Mucosa of stomach (tissue), 1 donor: Measurements from ENCODE around the gene TRPM4.
"Not testable (repeated sequence)": the region's sequence is repeated elsewhere in the genome, so short reads cannot be mapped to it uniquely, and the experiment has no call there.

Experiments
- H3K27me3 ChIP-seq: one replicate; pipeline ENCODE4 v1.7.0; 2013; ENCODE audit warnings: mild to moderate bottlenecking, low read length; ENCODE audit not compliant: control insufficient read depth, insufficient read depth
- H3K36me3 ChIP-seq: one replicate; pipeline ENCODE4 v1.7.0; 2013; ENCODE audit warnings: low read length; ENCODE audit not compliant: control insufficient read depth, insufficient read depth
- H3K4me1 ChIP-seq: one replicate; pipeline ENCODE4 v1.7.0; 2013; ENCODE audit warnings: mild to moderate bottlenecking, low read length; ENCODE audit not compliant: control insufficient read depth, insufficient read depth
- H3K4me3 ChIP-seq: one replicate; pipeline ENCODE4 v1.7.0; 2013; ENCODE audit warnings: low read length
- H3K9ac ChIP-seq: one replicate; pipeline ENCODE4 v1.7.0; 2013; ENCODE audit warnings: mild to moderate bottlenecking, low read length, moderate library complexity
- H3K9me3 ChIP-seq: one replicate; pipeline ENCODE4 v1.7.0; 2013; ENCODE audit warnings: mild to moderate bottlenecking, low read length, moderate library complexity; ENCODE audit not compliant: control insufficient read depth
- donor health status: Pancreatic carcinoma.

Gene TRPM4

DNA sequence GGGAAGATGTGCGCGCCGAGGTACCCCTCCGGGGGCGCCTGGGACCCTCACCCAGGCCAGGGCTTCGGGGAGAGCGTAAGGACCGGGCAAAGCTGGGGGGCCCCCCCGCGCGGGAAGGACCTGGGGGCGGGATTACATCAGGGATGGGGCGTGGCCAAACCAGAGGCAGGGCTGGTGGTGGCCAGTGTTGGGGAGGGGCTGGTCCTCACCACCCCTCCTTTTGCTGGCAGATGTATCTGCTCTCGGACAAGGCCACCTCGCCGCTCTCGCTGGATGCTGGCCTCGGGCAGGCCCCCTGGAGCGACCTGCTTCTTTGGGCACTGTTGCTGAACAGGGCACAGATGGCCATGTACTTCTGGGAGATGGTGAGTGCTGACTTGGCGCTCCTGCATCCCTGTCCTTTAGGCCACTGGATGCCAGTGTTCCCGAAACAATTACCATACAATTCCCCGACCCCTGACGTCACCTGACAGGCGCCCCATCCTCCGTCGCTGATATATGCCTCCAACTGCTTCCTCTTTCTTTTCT, 25.3 kb downstream of the TRPM4 start:
- no peak overlapping the region for H3K4me3 ChIP-seq
- no peak overlapping the region for H3K9ac ChIP-seq
- H3K4me1 ChIP-seq: no peaks in the 10 kb centered on the region
- H3K27me3 ChIP-seq: no peaks in the 10 kb centered on the region
- no peaks in the 10 kb centered on the region for H3K9me3 ChIP-seq
- no peaks in the 10 kb centered on the region for H3K36me3 ChIP-seq

DNA sequence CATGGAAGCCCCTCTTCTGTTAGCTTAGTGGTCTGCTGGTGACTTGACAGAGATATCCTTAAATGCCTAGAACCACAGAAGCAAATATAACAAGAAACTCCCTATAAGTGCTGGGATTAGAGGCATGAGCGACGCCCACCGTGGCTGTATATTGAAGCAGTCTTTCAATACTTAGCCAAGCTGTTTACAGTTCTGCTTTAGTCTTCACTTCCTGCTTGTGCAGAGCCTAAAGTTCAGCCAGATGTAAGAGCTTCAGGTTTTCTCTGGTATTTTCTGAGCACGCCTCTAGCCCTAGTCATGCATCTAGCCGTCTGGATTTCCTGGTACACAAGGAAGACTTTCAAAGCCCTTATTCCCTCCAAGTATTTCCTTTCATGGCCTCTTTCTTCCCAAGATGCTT, 28.5 kb downstream of the TRPM4 start:
- Histone ChIP-seq H3K27me3 (no peaks in the 10 kb centered on the region), H3K4me3 (no peak overlapping the region), H3K4me1 (no peaks in the 10 kb centered on the region), H3K9ac (no peak overlapping the region), H3K36me3 (peaks cover 6% of the 10 kb centered on the region), H3K9me3 (no peaks in the 10 kb centered on the region)

DNA sequence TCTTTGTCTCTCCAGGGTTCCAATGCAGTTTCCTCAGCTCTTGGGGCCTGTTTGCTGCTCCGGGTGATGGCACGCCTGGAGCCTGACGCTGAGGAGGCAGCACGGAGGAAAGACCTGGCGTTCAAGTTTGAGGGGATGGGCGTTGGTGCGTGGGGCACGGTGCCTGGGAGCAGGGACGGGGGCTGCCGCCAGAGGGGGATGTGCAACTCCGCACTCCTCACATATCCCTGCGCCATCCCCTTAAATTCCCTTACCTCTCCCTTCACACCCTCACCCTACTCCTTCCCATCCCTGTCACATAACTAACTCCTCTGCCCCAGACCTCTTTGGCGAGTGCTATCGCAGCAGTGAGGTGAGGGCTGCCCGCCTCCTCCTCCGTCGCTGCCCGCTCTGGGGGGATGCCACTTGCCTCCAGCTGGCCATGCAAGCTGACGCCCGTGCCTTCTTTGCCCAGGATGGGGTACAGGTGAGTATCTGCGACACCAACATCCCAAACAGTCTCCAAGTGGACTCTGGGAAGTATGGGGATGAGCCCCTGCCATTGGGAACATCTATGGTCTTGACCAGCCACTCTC, 31.1 kb downstream of the TRPM4 start:
- no peaks in the 10 kb centered on the region for H3K9me3 ChIP-seq
- H3K27me3 ChIP-seq: no peaks in the 10 kb centered on the region
- no peaks in the 10 kb centered on the region for H3K4me1 ChIP-seq
- H3K4me3 ChIP-seq: no peak overlapping the region
- H3K36me3 ChIP-seq: peaks cover 6% of the 10 kb centered on the region
- no peak overlapping the region for H3K9ac ChIP-seq

DNA sequence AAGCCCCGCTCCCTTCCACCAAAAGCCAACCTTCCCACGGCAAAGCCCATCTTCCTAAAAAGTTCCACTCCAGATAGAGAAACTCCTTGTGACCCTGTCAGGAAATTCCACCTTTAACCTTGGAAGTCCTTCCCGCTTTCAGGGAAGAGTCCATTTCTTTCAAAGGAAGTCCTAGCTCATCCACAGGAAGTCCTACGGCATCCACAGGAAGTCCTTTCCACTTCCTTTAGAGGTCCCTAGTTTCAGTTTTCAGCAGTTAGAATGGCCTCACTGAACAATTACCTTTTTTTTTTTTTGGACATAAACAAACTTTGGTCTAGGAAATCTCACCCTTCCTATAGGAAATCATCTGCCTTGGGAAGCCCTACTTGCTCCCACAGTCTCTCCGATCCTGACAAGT, 31.7 kb downstream of the TRPM4 start:
- no peaks in the 10 kb centered on the region for H3K9me3 ChIP-seq
- H3K4me3 ChIP-seq: no peak overlapping the region
- no peaks in the 10 kb centered on the region for H3K27me3 ChIP-seq
- H3K4me1 ChIP-seq: no peaks in the 10 kb centered on the region
- peaks cover 6% of the 10 kb centered on the region for H3K36me3 ChIP-seq
- no peak overlapping the region for H3K9ac ChIP-seq

DNA sequence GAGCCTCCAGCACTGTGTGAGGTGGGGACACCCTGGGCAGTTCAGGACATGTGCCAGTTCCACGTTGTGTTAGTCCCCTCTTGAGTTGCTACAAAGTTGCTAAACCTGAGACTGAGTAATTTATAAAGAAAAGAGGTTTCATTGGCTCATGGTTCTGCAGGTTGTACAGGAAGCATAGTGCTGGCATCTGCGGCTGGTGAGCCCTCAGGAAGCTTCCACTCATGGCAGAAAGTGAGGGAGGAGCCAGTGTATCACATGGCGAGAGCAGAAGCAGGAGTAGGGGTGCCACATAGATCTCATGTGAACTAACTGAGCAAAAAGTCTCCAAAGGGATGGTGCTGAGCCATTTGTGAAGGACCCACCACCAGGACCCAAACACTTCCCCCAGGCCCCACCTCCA, 33.2 kb downstream of the TRPM4 start:
- Histone ChIP-seq H3K4me3 (no peak overlapping the region), H3K9ac (no peak overlapping the region), H3K27me3 (no peaks in the 10 kb centered on the region), H3K36me3 (peaks cover 6% of the 10 kb centered on the region), H3K9me3 (no peaks in the 10 kb centered on the region), H3K4me1 (no peaks in the 10 kb centered on the region)

DNA sequence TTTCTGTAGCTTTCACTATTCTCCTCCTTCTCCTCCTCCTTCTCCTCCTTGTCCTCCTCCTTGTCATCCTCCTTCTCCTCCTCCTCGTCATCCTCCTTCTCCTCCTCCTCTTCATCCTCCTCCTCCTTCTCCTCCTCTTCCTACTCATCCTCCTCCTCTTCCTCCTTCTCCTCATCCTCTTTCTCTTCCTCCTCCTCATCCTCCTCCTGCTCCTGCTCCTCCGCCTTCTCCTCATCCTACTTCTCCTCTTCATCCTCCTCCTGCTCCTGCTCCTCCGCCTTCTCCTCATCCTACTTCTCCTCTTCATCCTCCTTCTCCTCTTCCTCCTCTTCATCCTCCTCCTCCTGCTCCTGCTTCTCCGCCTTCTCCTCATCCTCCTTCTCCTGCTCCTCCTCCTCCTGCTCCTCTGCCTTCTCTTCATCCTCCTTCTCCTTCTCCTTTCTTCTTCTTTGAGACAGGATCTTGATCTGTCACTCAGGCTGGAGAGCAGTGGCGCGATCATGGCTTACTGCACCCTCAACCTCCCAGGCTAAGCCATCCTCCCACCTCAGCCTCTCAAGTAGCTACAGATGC, 36.3 kb downstream of the TRPM4 start:
- Histone ChIP-seq H3K36me3 (peaks cover 6% of the 10 kb centered on the region), H3K27me3 (no peaks in the 10 kb centered on the region), H3K9ac (no peak overlapping the region), H3K4me3 (no peak overlapping the region), H3K9me3 (no peaks in the 10 kb centered on the region), H3K4me1 (no peaks in the 10 kb centered on the region)

DNA sequence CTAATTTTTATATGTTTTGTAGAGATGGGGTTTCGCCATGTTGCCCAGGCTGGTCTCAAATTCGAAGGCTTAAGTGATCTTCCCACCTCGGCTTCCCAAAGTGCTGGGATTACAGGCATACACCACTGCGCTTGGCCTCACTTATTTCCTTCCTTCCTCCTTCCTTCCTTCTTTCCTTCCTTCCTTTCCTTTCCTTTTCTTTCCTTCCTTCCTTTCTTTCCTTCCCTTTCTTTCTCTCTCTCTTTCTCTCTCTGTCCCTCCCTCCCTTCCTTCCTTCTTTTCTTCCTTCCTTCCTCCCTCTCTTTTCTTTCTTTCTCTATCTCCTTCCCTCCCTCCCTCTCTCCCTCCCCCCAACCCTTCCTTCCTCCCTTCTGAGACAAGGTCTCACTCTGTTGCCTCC, 36.8 kb downstream of the TRPM4 start:
- H3K4me1 ChIP-seq: no peaks in the 10 kb centered on the region
- H3K36me3 ChIP-seq: peaks cover 6% of the 10 kb centered on the region
- H3K9ac ChIP-seq: no peak overlapping the region
- no peaks in the 10 kb centered on the region for H3K9me3 ChIP-seq
- H3K27me3 ChIP-seq: no peaks in the 10 kb centered on the region
- H3K4me3 ChIP-seq: no peak overlapping the region

DNA sequence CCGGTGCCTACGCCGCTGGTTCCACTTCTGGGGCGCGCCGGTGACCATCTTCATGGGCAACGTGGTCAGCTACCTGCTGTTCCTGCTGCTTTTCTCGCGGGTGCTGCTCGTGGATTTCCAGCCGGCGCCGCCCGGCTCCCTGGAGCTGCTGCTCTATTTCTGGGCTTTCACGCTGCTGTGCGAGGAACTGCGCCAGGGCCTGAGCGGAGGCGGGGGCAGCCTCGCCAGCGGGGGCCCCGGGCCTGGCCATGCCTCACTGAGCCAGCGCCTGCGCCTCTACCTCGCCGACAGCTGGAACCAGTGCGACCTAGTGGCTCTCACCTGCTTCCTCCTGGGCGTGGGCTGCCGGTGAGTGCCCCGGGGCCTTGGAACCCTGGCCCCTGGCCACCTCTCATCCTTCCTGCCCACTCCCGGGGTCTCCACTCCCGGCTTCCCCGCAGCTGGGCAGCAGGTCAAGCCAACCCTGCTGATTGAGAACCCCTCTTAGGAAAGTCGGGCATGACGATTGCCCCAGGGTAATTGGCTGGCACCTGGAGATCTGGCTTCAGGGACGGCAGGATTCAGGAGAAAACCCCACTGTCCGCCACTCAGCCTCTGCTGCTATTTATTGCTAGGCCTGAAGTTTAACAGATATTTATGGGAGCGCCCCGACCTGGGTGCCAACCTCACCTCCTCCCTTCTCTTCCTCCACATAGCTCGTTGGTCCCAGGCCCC, 39.1 kb downstream of the TRPM4 start:
- Histone ChIP-seq H3K36me3 (peaks cover 2% of the 10 kb centered on the region), H3K4me3 (no peak overlapping the region), H3K4me1 (no peaks in the 10 kb centered on the region), H3K27me3 (no peaks in the 10 kb centered on the region), H3K9ac (no peak overlapping the region), H3K9me3 (no peaks in the 10 kb centered on the region)

DNA sequence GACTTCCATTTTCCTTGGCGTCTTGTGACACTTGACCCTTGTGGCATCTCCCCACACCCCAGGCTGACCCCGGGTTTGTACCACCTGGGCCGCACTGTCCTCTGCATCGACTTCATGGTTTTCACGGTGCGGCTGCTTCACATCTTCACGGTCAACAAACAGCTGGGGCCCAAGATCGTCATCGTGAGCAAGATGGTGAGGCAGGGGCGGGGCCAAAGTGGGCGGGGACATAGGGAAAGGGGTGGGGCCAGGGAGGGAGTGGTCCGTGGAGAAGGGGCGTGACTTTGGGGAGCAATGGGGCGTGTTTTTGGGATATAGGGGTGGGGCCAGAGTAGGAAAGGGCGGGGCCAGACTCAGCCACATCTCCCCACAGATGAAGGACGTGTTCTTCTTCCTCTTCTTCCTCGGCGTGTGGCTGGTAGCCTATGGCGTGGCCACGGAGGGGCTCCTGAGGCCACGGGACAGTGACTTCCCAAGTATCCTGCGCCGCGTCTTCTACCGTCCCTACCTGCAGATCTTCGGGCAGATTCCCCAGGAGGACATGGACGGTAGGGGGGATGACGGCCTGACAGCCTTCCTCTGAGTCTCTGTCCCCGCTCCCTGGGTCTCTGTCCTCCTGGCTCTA, 42.8 kb downstream of the TRPM4 start:
- H3K9ac ChIP-seq: no peak overlapping the region

DNA sequence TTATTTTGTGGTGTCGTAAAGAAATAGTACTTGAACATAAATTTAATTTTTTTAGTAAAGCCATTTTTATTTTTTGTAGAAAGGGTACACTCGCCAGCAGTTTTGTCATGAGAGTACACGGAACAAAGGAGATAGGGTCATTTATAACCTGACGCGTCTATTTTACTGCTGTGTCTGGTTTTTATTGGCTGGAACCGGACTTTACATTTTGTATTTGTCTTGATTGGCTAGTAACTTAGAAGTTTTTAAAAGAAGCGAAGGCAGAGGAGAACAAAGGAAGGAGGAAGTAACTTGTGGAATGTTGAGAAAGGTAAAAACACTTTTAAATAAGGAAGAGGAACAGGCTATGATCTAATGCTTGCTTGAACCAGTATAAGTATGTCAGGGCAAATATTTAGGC, 43.5 kb downstream of the TRPM4 start:
- H3K4me1 ChIP-seq: no peaks in the 10 kb centered on the region
- H3K4me3 ChIP-seq: no peak overlapping the region
- H3K9ac ChIP-seq: no peak overlapping the region
- H3K27me3 ChIP-seq: no peaks in the 10 kb centered on the region
- H3K9me3 ChIP-seq: no peaks in the 10 kb centered on the region
- H3K36me3 ChIP-seq: peaks cover 8% of the 10 kb centered on the region

More for the DNA sequence above, 42.8 kb downstream of the TRPM4 start:
- H3K36me3 ChIP-seq: peaks cover 8% of the 10 kb centered on the region
- H3K4me1 ChIP-seq: no peaks in the 10 kb centered on the region
- H3K9me3 ChIP-seq: no peaks in the 10 kb centered on the region
- H3K4me3 ChIP-seq: no peak overlapping the region
- no peaks in the 10 kb centered on the region for H3K27me3 ChIP-seq

DNA sequence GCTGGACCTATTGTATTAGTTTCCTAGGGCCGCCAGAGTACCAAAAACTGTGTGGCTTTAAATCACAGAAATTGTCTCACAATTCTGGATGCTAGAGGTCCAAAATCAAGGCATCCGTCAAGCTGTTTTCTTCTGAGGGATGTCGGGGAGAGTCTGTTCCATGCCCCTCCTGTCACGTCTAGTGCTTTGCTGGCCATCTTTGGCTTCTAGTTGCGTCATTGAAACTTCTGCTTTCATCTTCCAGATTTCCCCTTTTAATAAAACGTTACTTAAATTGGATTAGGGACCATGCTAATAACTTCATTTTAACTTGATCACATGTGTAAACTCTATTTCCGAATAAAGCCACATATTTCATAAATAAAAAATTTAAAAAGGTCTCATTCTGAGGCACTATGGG, 47.5 kb downstream of the TRPM4 start:
- Histone ChIP-seq H3K9ac (no peak overlapping the region), H3K4me1 (no peaks in the 10 kb centered on the region), H3K4me3 (no peak overlapping the region), H3K36me3 (peaks cover 8% of the 10 kb centered on the region), H3K9me3 (no peaks in the 10 kb centered on the region), H3K27me3 (no peaks in the 10 kb centered on the region)

DNA sequence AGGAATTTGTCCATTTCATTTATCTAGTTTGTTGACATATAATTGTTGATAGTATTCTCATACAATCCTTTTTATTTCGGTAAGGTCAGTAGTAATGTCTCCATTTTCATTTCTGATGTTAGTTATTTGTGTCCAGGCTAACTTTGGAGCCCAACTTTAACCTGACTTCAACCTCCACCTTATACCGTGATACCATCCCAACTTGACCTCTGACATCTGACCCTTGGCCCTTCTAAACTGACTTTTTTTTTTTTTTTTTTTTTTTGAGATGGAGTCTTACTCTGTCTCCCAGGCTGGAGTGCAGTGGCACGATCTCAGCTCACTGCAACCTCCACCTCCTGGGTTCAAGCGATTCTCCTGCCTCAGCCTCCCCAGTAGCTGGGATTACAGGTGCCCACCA, 51.9 kb downstream of the TRPM4 start:
- H3K4me3 ChIP-seq, H3K36me3 ChIP-seq, H3K4me1 ChIP-seq: not testable (repeated sequence)

More for the DNA sequence above, 51.9 kb downstream of the TRPM4 start:
- not testable (repeated sequence) for H3K27me3 ChIP-seq, H3K9me3 ChIP-seq, H3K9ac ChIP-seq
